ENCODE measurements around the gene INSC.
"Not testable (repeated sequence)": the region's sequence is repeated elsewhere in the genome, so short reads cannot be mapped to it uniquely, and the experiment has no call there.

The INSC gene

GRCh38 chr11:15114501-15115475 is at the start of gene INSC:
TSS of gene INSC (plus strand) at chr11:15114923. CDS start at chr11:15149175, 34,252 bp downstream.
- DNase-seq (ENCODE audit: low read depth in 2 of 2): no peak

GRCh38 chr11:15069751-15070150 is 45.0 kb upstream of the INSC start:
- DNase-seq (ENCODE audit: low read depth in 2 of 2): not testable (repeated sequence)

- no peak for DNase-seq (ENCODE audit: low read depth in 2 of 2)
Observed at GRCh38 chr11:15071556-15072255, 43.0 kb upstream of the INSC start.

- no peak for DNase-seq (ENCODE audit: low read depth in 2 of 2)
Observed at GRCh38 chr11:15072551-15073143, 42.1 kb upstream of the INSC start.

- DNase-seq (ENCODE audit: low read depth in 2 of 2): peak; percentile 16 to 23
Observed at GRCh38 chr11:15073361-15074205, 41.1 kb upstream of the INSC start, which contains the start of gene CALCB. TSS of gene CALCB (plus strand) at chr11:15073593. CDS start at chr11:15074719, 1,126 bp downstream.

GRCh38 chr11:15074206-15075161 is 40.2 kb upstream of the INSC start:
- DNase-seq (ENCODE audit: low read depth in 2 of 2): peak; percentile 88 to 94

GRCh38 chr11:15075162-15075526 is 39.6 kb upstream of the INSC start:
- no peak for DNase-seq (ENCODE audit: low read depth in 2 of 2)

- DNase-seq (ENCODE audit: low read depth in 2 of 2): no peak
Observed at GRCh38 chr11:15091175-15091574, 23.5 kb upstream of the INSC start.

- DNase-seq (ENCODE audit: low read depth in 2 of 2): no peak
Observed at GRCh38 chr11:15091625-15092024, 23.1 kb upstream of the INSC start.

GRCh38 chr11:15093432-15093831 is 21.3 kb upstream of the INSC start:
- no peak for DNase-seq (ENCODE audit: low read depth in 2 of 2)

GRCh38 chr11:15095736-15096228 is 18.9 kb upstream of the INSC start:
- no peak for DNase-seq (ENCODE audit: low read depth in 2 of 2)

GRCh38 chr11:15097411-15097810 is 17.3 kb upstream of the INSC start:
- no peak for DNase-seq (ENCODE audit: low read depth in 2 of 2)

GRCh38 chr11:15099267-15099666 is 15.5 kb upstream of the INSC start:
- no peak for DNase-seq (ENCODE audit: low read depth in 2 of 2)

GRCh38 chr11:15101072-15101709 is 13.5 kb upstream of the INSC start:
- DNase-seq (ENCODE audit: low read depth in 2 of 2): peak; percentile 20 to 45

GRCh38 chr11:15104166-15104565 is 10.6 kb upstream of the INSC start:
- DNase-seq (ENCODE audit: low read depth in 2 of 2): no peak

GRCh38 chr11:15106201-15106965 is 8.3 kb upstream of the INSC start:
- no peak for DNase-seq (ENCODE audit: low read depth in 2 of 2)

GRCh38 chr11:15107730-15108515 is 6.8 kb upstream of the INSC start:
- no peak for DNase-seq (ENCODE audit: low read depth in 2 of 2)

GRCh38 chr11:15108592-15109130 is 6.1 kb upstream of the INSC start:
- DNase-seq (ENCODE audit: low read depth in 2 of 2): no peak

Measured in stimulated activated CD4-positive, alpha-beta T cell treated with anti-CD3 and anti-CD28 coated beads, Interleukin-4, amount 100 ng/mL, for 48 hours (primary cell).